AML-193 (cell line): ENCODE results near the gene AGAP1.

ENCODE experiments used
- DNase-seq, 2 experiments: peaks; one replicate each; lab custom pipeline; 2025; lab: John Stamatoyannopoulos, UW

Gene AGAP1

DNA sequence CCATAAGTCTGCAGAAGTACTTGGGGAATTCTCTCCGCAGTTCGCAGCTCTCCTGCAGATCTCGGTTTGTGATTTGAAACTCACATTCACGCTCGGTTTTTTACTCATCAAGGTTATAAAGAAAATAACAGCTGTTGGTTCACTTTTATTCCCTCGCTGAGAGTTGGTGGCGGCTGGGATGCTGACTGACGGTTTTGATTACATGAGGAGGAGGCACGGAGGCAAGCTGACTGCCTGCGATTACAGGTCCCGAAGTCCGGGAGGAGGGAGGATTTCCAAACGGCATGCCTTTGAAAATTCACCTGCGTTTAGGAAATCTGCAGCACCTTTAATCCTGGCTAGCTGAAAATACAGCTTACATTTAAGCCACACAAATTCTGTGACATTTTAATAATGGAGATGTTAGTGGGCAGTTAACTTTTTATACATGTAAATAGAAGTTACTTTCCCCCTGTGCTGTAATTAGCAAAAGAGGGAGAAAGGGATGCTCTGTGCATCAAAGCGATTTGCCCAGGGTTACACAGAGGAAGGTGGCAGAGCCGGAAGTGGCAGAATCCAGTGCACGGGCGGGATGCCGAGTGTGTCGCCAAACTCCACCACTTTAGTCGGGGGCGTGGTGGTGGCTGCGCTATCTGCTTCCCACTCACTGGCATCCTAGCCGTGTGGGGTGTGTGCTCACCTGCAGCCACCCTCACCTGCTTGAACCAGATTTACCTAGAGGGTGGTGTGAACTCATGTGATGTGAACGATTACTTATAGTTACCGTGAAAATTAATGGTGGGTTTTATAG lies 14.7 kb downstream of the AGAP1 start:
- no peak for DNase-seq

DNA sequence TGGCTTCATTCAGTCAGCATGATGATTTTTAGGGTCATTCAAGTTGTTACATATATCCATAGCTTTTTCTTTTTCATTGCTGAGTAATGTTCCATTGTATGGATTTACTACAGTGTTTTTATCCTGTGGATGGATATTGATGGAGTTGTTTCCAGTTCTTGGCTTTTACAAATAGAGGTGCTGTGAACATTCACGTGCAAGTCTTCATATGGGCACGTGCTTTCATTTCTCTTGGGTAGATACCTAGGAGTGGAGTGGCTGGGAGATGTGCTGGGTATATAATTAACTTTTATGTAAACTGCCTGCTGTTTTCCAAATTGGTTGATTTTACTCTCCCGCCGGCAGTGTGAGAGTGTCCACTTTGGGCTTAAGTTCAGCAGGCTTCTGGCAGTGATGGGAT lies 16.5 kb downstream of the AGAP1 start:
- DNase-seq: no peak

DNA sequence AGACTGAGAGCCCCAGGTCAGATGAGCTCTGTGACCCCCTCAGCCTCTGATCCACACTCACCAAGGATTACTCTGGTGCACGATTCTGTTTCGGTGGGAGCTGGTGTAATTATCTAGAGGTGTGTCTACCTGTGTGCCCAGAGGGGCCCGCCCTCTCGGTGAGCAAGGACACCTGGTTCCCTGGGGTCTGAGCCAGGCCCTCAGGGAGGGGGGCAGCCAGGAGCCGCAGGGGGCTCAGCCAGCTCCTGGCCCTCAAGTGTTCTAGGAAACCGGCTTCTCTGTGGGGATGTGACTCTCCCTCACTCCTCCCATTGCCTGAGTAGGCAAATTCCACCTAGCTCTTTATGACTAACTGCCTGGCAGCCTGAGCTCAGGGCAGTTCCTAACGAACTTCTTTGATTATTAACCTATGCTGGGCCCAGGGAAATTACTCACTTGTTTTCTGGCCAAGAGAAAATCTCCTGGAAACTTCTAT lies 17.4 kb downstream of the AGAP1 start:
- DNase-seq: no peak

DNA sequence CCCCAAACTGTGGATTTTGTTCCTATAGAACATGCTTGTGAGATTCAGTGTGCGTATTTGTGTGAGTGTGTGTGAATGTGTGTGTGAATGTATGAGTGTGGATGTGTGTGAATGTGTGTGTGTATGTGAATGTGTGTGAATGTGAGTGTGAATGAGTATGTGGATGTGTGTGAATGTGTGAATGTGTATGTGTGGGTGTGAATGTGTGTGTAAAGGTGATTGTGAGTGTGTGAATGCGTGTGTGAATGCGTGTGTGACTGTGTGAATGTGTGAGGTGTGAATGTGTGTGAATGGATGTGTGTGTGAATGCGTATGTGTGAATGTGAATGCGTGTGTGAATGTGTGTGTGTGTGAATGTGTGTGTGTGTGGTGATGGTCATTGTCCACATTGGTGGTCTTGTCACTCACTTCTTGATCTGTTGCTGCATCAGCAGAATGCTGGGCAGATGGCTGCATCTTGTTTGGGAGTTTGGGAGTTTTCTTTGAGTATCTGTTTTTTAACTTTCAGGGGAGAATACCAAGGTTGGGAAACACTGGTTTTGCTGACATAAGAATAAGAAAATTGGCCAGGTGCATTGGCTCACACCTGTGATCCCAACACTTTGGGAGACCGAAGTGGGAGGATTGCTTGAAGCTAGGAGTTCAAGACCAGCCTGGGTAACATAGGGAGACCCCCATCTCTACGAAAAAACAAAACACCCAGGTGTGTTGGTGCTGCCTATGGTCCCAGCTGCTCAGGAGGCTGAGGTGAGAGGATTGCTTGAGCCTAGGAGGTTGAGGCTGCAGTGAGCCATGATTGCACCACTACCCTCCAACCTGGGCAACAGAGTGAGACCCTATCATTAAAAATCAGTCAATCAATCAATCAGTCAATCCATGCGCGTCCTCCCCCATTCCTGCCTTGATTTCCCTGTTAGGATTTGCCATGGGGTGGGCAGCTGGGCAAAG lies 18.2 kb downstream of the AGAP1 start:
- no peak for DNase-seq

DNA sequence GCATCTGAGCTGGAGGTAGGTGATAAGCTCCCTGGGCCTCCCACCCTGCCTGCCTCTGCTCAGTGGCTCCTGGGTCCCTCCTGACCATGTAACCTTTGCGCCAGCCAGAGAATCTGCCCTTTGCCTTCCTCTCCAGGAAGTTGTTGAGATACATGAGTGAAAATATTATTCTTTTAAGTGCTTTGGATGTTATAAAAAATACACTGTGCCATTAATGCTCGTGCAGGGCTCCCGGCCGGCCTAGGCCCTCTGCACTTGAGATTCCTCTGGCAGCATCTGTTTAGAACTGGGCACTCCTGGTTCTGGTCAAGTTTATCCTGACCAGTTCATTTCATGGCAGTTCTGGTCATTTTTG lies 18.8 kb downstream of the AGAP1 start:
- DNase-seq: no peak

DNA sequence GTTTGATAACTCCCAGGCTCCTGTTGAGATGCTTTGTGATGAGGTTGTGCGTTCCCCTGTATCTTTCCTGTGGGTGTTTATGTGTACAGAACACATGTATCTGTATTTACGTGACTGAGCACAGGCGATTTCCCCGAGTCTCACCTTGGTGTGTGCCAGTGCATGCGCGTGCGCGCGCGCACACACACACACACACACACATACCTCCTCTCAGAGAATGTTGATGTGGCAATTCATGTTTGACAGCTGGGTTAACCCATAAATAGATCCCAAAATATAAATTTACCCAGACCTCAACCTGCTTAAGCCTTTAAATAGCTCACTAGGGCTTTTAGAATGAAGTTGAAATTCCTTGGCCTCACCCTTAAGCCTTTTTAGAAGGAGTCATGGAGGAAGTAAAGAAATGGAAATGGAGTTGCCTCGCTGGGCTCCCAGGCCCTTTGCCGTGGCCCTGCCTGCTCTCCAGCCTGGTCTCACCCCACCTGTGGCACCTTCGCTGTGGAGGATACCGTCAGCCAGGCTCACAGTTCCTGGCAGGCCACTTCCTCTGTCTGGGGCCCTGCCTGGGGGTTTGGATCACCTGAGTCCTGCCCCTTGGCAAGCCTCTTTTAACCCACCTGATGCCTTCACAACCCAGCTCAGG lies 20.3 kb downstream of the AGAP1 start:
- DNase-seq: no peak

DNA sequence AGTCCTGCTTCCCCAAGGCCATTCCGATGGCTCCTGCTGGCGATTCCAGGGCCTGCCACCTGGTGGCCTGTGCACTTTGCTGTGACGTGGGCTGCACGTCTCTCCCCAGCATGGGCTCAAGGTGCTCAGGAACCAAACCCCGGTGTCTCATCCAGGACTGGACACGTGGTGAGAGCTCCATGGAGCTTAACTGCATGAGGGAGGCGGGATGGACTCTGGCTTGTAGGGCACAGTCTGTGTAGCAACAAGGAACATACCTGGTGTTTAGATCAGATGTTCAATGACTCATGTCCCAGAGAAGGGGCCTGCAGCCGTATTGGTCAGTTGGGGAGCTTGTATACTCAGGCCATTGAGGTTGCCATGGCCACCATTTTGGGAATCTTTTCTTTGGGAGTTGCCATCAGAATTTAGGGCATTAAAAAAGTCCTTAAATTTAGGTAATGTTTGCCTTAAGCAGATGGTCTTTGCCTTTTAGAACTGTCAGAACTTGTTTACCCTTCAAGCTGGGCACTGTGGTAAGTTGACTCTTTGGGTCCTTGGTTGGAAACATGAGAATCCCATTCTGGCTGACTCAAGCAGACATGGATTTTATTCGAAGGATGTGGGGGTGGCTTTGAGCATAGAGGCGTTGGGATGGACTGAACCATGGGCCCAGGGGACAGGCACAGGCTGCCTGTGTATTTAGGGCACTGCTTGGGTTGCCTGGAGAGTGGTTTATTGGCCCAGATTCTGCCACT lies 21.0 kb downstream of the AGAP1 start:
- no peak for DNase-seq

DNA sequence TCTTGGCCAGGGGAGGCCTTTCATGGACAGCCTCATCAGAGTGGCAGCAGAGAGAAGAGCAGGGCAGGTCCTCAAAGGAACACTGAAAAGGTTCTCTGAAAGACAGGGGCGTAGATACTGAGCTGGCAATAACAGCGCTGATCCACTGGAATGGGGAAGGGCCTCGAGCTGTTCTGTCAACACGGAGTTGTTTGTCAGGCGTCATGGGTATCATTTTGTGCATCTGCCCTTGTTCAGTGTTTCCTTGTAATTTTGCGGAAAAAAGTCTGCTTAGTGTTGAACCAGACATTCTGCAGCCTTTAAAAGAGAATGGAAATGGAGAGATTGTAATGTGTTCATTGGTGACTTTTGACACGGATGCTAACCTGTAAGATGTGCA lies 21.5 kb downstream of the AGAP1 start:
- no peak for DNase-seq

DNA sequence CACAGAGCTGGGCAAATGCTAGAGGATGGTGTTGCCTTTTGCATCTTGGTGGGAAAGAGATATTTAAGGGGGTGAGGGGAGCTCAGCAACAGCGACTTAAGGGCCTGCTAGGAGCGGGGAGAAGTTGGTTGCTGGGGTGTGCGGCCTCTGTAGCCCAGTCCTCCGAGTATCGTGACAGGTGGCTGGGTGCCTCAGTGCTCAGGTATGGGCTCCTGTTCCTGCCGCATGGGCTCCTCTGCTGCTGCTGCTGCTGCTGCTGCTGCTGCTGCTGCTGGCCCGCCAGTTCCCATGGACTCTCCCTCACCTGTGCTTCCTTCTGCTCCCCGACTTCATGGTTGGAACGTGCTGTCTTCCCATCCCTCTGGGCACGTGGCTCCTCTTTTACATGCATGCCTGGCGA lies 22.0 kb downstream of the AGAP1 start:
- DNase-seq: no peak

DNA sequence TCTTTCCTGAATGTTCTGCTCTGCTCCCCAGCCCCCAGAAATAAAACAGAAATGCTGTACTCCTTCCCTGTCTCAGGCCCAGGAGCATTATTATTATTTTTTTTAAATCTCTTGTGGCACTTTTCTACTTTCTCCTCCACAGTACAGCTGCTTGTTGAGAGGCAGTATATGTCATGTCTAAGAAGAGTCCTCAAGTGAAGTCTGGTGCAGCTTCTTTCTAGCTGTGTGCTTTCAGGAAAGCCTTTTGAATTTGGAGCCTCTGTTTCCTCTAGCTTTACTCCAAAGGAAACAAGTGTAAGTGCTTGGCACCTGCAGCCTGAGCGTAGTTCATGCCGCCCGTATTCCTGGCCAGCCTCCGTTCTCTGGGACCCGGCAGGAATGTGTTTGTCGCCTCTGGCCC lies 22.4 kb downstream of the AGAP1 start:
- no peak for DNase-seq

DNA sequence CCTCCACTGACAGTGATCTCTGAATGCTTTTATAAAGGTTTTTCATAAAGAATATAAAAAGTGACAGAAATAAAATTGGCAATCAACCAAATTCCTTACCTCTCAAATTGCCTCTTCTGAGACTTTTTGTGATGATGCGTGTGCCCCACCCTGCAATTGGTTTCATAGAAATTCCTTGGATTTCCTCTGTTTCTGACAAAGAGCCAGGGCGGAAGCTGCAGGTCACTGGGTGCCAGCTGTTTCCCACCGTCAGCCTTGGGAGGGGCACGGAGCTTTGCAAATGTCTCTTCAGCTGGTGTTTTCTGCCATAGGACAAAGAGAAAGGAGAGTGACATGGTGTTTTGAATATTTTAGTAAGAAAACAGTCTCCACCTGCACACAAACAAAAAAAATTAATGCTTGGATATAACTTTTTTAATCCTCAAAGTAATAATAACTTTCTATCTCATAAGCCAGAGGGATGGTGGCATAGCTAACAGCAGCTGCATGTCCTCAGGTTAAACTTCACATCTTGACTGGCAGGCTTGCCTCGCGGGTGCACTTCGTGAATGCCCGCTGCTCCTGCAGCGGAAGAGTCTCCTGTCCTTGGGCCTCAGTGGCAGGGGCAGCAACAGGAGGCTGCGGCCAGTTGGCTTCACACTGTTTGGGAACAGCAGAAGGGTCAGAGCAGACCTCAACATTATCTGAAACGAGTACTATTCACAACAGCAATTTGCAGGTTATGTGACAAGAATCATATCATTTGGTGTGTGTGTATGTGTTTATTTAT lies 24.7 kb downstream of the AGAP1 start:
- no peak for DNase-seq

DNA sequence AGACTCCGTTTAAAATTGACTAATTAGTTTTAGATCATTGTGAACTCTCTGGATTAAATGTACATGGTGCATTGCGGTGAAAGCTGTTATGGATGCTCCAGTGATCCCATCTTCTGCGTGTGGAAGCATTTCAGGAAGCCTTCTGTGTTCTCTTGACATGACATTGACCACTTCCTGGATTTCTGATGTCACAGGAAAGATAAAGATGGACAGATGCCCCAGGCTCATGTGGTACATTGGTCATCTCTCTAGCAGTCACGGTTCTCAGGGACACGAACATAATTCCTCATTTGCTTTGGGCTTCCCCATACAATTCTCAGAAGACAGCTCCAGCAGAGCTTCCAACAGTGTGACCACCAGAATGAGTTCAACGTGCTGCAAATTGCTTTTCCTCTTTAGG lies 26.9 kb downstream of the AGAP1 start:
- DNase-seq: no peak

DNA sequence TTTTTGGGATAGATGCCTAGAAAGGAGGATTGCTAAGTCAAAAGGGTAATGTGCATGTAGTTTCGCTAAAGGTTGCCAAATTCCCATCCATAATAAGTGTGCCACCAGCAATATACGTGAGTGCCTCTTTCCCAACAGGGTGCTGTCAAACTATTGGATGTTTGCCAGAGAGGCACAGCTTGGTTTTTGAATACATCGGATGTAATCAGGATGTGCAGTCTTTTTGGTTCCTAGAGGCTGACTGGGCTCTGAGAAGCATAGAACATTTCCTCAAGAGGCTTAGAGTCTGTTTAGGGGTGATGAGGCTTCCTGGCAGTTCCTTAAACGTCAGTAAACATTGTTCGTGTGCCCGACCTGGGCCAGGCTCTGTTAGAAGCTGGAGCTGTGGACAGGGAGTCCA lies 28.0 kb downstream of the AGAP1 start:
- DNase-seq: no peak

DNA sequence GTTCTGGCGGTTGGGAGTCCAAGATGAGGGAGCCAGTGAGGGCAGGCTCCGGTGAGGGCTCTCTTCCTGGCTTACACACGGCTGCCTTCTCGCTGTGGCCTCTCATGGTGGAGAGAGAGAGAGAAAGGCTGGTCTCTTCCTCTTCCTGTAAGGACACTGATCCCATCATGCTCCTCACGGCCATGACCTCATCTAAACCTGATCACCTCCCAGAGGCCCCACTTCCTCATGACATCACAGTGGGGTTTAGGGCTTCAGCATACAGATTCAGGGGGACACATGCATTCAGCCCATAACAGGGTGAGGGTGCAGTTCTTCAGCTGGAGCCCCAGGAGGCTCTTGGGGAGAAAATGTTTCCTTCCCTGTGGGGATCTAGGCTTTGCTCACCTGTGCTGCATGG lies 29.2 kb downstream of the AGAP1 start:
- DNase-seq: no peak

DNA sequence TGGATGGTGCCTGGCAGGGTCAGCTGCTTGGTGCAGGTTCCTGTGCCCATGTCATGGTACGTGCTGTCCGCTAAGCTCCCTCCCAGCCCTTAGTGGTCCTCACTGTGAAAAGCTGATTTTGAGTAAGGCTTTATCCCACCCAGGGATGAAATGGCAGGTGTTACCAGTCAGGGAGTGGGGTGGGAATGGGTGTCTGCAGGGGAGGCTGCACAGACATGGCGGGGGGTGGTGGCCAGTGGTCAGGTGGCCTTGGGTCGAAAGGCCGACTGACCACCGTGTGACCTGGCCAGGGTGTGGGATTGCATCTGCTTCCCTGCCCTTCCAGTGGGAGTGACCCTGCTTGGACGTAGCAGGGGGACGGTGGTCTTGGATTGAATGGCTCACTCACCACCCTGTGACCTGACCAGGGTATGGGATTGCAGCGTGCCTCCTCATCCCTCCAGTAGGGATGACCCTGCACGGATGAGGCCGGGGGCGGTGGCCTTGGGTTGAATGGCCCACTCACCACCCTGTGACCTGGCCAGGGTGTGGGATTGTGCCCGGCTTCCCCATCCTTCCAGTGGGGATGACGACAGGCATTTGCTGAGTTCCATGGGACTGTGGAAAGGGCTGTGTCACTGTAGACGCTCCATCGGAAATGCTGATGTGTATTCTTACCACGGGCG lies 29.8 kb downstream of the AGAP1 start:
- DNase-seq: no peak

DNA sequence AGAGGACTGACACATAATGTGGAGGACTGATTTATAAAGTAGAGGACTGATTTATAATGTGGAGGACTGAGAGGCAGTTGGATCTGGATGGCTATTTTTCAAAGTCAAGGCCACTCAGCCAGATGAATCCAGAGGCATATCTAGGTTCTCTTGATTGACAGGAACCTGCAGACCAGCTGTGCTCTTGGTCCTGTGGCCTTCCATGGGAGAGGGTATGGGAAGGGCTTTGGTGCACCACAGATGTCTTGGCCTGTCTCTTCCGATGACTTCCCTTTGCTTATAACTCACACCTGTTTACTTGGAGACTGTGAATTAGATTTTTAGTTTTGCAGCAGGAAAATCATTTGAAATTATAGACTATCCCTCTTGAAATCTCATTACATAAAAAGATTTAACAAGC lies 32.3 kb downstream of the AGAP1 start:
- DNase-seq: no peak

DNA sequence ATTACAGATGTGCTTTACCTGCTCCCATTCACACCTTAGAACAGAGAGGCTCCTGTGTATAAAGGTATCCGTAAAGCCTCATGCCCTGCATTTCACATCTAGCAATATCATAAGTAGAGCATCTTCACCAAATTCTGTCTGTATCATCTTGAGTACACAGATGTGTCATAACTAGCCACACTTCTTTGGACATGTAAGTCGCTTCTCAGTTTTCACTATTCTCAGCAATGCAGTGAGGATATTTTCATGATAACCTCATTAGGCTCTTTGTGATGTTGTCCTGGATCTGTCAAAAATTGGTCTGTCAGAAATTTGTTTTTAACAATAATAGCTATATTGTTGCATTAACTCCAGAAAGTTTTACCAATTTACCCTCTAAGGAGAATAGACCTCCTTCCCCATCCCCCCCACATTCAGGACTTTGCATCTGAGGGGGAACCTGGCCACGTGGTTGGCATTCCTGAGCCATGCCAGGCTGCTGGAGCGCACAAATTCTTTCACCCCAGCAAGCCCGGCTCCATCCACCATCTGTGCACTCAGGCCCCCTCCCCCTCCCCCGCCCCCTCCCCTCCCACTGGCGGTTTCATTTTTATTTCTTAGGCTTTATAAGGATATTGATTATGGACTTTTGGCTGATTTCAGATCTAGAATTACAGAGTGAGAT lies 34.1 kb downstream of the AGAP1 start:
- no peak for DNase-seq

DNA sequence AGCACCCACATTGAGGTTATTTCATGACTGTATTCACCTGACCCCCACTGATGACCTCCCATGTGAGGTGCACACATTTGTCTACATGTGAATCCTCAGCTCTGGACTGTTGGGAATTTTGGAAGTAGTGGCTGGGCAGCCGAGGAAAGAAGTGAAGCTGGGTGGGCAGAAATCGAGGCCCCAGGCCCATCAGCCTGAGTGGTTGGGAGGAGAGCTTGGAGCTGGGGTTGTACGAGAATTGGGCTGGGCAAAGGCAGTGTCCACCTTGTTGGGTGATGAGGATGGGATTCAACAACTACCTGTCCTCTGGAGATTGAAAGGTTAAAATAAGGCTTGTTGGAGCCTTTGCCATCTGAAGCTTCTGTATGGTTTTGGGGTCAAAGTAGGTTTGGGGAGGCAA lies 35.8 kb downstream of the AGAP1 start:
- no peak for DNase-seq

DNA sequence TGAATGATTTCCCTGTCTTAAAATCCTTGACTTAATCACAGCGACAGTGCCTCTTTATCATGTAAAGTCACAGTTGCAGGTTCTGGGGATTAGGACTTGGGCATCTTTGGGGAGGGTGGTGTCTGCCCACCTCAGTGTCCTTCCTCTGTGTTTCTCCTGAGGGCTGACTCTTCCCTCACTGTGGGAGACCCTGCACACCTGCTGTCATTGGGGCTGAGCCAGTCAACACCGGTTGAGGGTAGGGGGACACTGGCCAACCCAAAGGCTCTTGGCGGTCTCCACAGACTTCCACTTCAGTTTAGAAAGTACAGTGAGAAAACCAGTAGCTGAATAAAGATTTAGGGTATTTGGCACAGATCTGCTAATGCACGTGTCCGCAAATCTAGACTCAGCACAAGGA lies 36.9 kb downstream of the AGAP1 start:
- DNase-seq: no peak

DNA sequence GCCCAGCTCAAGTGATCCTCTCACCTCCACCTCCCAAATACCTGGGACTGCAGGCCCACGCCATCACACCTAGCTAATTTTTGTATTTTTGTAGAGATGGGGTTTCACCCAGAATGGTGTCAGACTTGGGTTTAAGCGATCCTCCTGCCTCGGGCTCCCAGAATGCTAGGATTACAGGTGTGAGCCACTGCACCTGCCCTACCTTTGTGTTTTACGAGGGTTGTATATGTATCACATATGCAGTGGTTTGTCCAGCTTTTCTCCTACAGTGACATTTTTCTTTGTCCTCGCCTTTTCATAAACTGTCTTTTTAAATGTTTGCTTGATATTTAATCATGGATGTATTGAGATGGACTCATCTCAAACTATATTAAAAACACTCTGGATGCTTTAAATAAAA lies 38.5 kb downstream of the AGAP1 start:
- DNase-seq: no peak
